Liver (tissue), 9 donors: Measurements from ENCODE around the gene PRPF6. TPM values are rescaled to one million over a fixed set of nuclear protein-coding genes. Genes with fewer than 3 reads are reported as not detected.
A peak's percentile ranks its signal among the peaks of the same experiment; 100 is the strongest.

Source experiments
- DNase-seq: peaks from one replicate; pipeline ENCODE4 v3.0.0-alpha.2; 2017; ENCODE audit warnings: low spot score
- H3K27ac ChIP-seq, 2 donors: one replicate each; pipeline ENCODE4 v1.7.0; 2013; ENCODE audit warnings: inconsistent platforms in 2 of 2, low read length in 2 of 2, control low read depth in 1 of 2, low read depth in 1 of 2, mild to moderate bottlenecking in 1 of 2
- H3K27me3 ChIP-seq, 4 donors: one replicate each; pipeline versions ENCODE4 v1.6.1 to v1.7.0; 2013; ENCODE audit warnings: low read length in 3 of 4, inconsistent platforms in 1 of 4, mild to moderate bottlenecking in 1 of 4, moderate library complexity in 1 of 4; ENCODE audit not compliant: control insufficient read depth in 4 of 4, insufficient read depth in 4 of 4
- H3K36me3 ChIP-seq, 4 donors: one replicate each; pipeline versions ENCODE4 v1.6.1 to v1.7.0; 2013; ENCODE audit warnings: low read length in 3 of 4, mild to moderate bottlenecking in 3 of 4, low read depth in 1 of 4, moderate library complexity in 1 of 4; ENCODE audit not compliant: control insufficient read depth in 4 of 4, insufficient read depth in 3 of 4
- H3K4me1 ChIP-seq, 4 donors: one replicate each; pipeline versions ENCODE4 v1.6.1 to v1.7.0; 2013; ENCODE audit warnings: low read length in 3 of 4, mild to moderate bottlenecking in 3 of 4, moderate library complexity in 1 of 4; ENCODE audit not compliant: control insufficient read depth in 4 of 4, insufficient read depth in 4 of 4
- H3K4me3 ChIP-seq, 3 donors: one replicate each; pipeline versions ENCODE4 v1.6.1 to v1.7.0; 2013; ENCODE audit warnings: low read length in 3 of 3, control low read depth in 1 of 3, low read depth in 1 of 3, mild to moderate bottlenecking in 1 of 3
- H3K9ac ChIP-seq, 2 donors: one replicate each; pipeline ENCODE4 v1.7.0; 2013; ENCODE audit warnings: low read length in 2 of 2, mild to moderate bottlenecking in 2 of 2, moderate library complexity in 2 of 2, control low read depth in 1 of 2, low read depth in 1 of 2
- H3K9me3 ChIP-seq, 4 donors: one replicate each; pipeline versions ENCODE4 v1.6.1 to v1.7.0; 2013; ENCODE audit warnings: low read length in 3 of 4; ENCODE audit not compliant: control insufficient read depth in 4 of 4
- EGR1 ChIP-seq, 2 donors: IDR thresholded peaks; 2 replicates each; pipeline ENCODE4 v1.6.1; 2016 to 2018; ENCODE audit warnings: antibody characterized with exemption in 2 of 2, low read depth in 2 of 2
- FOXA1 ChIP-seq: IDR thresholded peaks from 2 replicates; pipeline ENCODE4 v1.6.1; 2016; ENCODE audit warnings: antibody characterized with exemption
- FOXA2 ChIP-seq: IDR thresholded peaks from 2 replicates; pipeline ENCODE4 v1.6.1; 2016; ENCODE audit warnings: antibody characterized with exemption
- HNF4A ChIP-seq, 2 donors: conservative IDR thresholded peaks; 2 replicates each; pipeline ENCODE4 v1.6.1; 2016; ENCODE audit warnings: antibody characterized with exemption in 2 of 2, mild to moderate bottlenecking in 2 of 2
- HNF4G ChIP-seq: IDR thresholded peaks from 2 replicates; pipeline ENCODE4 v1.6.1; 2016; ENCODE audit warnings: antibody characterized with exemption
- JUND ChIP-seq, 2 donors: IDR thresholded peaks; 2 replicates each; pipeline ENCODE4 v1.6.1; 2016; ENCODE audit warnings: antibody characterized with exemption in 2 of 2
- NR2F2 ChIP-seq: IDR thresholded peaks from 2 replicates; pipeline ENCODE4 v1.6.1; 2016; ENCODE audit warnings: antibody characterized with exemption
- RAD21 ChIP-seq, 2 donors: IDR thresholded peaks; 2 replicates each; pipeline ENCODE4 v1.6.1; 2016; ENCODE audit warnings: antibody characterized with exemption in 2 of 2, mild to moderate bottlenecking in 2 of 2
- RXRA ChIP-seq, 2 donors: IDR thresholded peaks; 2 replicates each; pipeline ENCODE4 v1.6.1; 2017 to 2018; ENCODE audit warnings: antibody characterized with exemption in 2 of 2, mild to moderate bottlenecking in 1 of 2
- SP1 ChIP-seq: IDR thresholded peaks from 2 replicates; pipeline ENCODE4 v1.6.1; 2018; ENCODE audit warnings: antibody characterized with exemption, mild to moderate bottlenecking
- TAF1 ChIP-seq: conservative IDR thresholded peaks from 2 replicates; pipeline ENCODE4 v1.6.1; 2016; ENCODE audit warnings: antibody characterized with exemption, mild to moderate bottlenecking
- YY1 ChIP-seq: IDR thresholded peaks from 2 replicates; pipeline ENCODE4 v1.6.1; 2016; ENCODE audit warnings: antibody characterized with exemption, mild to moderate bottlenecking
- WGBS: extraction: QIAGEN DNeasy Blood & Tissue Kit; methylation state at CpG from one replicate; pipeline ENCODE4 v1.1.7; 2013; 5-methylcytosine and 5-hydroxymethylcytosine counted together
- polyA plus RNA-seq, 2 donors: library from polyadenylated mRNA; stranded (reverse) in 1 of 2; unstranded in 1 of 2; fragments of 200-250 nt in 1 of 2; fragments of >200 nt in 1 of 2; fragmentation: Nextera tagmentation in 1 of 2; extraction: Ambion mirVana in 1 of 2; gene quantifications; one replicate each; pipeline versions ENCODE4 v1.2.1 to v1.2.3, GENCODE V29; 2013 to 2015
- total RNA-seq, 2 donors: library from RNA; depleted of rRNA; stranded (reverse); fragments of >200 nt; gene quantifications; one replicate each; pipeline ENCODE4 v1.2.3, GENCODE V29; 2014
- TF ChIP-seq, protein P1 (sequence below): fragments of 150-350 bp; IDR thresholded peaks from 2 replicates; pipeline ENCODE4 v1.5.1; 2017; ENCODE audit warnings: improper control_type of control experiment, low read depth, low read length; ENCODE audit not compliant: missing input control
- TF ChIP-seq, protein P2 (sequence below): IDR thresholded peaks from 2 replicates; pipeline ENCODE4 v1.6.1; 2016; ENCODE audit warnings: antibody characterized with exemption
- TF ChIP-seq, protein P3 (sequence below): IDR thresholded peaks from 2 replicates; pipeline ENCODE4 v1.6.1; 2016; ENCODE audit warnings: antibody characterized with exemption, mild to moderate bottlenecking
- TF ChIP-seq, protein P4 (sequence below): IDR thresholded peaks from 2 replicates; pipeline ENCODE4 v1.6.1; 2016; ENCODE audit warnings: antibody characterized with exemption
- TF ChIP-seq, protein P5 (sequence below): IDR thresholded peaks from 2 replicates; pipeline ENCODE4 v1.6.1; 2016; ENCODE audit warnings: antibody characterized with exemption
- donor health status: healthy.
- donor health status: healthy.
- donor health status: healthy.
- donor health status: healthy.
- donor health status: healthy.

Gene PRPF6
- total and polyA plus RNA-seq, 4 donors = 16.3 to 24.9 (median 23.1) TPM

DNA sequence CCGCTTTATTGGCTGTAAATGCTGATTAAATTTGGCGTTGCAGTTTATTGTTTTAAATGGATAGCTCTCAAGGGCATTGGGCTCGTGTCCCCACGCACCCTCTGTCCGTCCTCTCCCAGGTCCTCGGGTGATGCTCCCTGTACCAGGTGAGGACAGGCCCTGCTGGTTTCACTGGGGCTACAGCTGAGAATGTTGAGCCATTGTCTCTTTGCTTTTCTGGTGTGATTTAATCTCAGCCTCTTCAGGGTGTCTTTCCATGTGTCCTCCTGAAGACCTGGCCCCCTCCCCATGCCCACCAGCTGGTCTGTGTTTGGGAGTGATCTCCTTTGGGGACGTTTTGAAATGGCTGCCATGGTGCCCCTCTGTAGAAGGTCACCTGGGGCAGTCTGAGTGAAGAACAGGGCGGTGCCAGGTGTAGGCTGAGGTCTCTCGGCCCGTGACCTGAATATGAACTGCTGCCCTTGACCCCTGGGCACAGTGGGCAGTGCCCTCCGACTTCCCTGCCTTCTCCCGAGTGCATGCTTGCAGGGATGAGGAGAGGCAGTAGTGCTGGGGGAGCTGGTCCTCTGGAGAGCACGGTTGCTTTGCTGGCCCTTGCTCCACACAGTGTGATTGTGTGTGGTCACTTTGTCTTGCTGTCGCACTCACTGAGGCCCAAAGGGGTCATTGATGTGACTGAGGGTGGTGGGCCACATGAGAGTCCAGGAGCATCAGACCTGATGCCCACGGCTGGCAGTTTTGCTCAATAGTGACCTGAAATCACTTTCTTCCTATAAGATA is 42.6 kb downstream of the PRPF6 start:
- Histone ChIP-seq H3K9me3 (no peaks in the 10 kb centered on the region), H3K27me3 (no peaks in the 10 kb centered on the region), H3K9ac (no peak overlapping the region), H3K4me3 (no peak overlapping the region), H3K4me1 (peaks cover 15 to 34% (median 27%) of the 10 kb centered on the region in 4 donors), H3K27ac (peak overlapping the region; percentile 68 to 93), H3K36me3 (peaks cover 7 to 46% (median 28%) of the 10 kb centered on the region in 4 donors)
- peak; percentile 71 to 83 for TF ChIP-seq RXRA (IDR thresholded peaks at IDR 0.05)
- TF ChIP-seq JUND (IDR thresholded peaks at IDR 0.05) = no peak
- TF ChIP-seq FOXA2 = no peak
- TF ChIP-seq NR2F2 = no peak
- TF ChIP-seq SP1 = no peak
- TF ChIP-seq FOXA1 = no peak
- TF ChIP-seq HNF4A (conservative IDR thresholded peaks at IDR 0.05) = peak in 1 of 2 donors; percentile 44
- DNase-seq = no peak
- WGBS = 58% methylated on average over 15 of the region's 15 CpGs

DNA sequence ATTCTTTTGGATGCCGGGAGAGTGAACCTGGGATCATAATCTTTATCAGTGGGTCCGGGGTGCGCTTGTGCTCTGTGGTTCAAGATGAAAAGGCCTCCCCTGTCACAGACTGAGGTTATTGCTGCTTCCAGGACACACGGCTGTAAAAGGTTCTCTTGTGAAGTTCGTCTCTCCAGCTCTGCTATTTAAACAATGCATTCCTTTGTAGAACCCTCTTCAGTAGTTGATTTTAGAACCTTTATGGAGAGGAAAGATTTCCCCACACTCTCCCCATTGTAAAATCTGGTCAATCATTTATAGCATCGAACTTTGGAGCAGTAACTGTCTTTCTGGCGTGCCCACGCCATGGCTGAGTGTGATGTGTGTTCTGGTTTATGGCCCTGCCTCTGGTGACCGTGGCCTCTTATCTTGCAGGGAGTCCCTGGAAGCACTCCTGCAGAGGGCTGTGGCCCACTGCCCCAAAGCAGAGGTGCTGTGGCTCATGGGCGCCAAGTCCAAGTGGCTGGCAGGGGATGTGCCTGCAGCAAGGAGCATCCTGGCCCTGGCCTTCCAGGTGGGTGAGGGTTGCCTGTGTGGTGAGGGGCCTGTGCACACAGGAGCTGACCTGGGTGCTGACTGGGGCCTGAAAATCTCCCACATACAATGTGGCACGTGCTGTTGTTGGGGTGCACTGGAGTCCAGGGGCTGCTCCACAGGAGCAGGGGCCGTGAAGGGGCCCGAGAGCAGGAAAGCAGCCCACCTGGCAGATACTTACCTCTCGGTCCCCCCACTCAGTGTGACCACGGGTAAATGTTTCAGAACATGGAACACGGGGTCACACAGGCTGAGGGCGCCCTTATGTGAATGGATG is 43.4 kb downstream of the PRPF6 start:
- H3K9ac ChIP-seq = no peak overlapping the region
- WGBS = 50% methylated on average over 17 of the region's 17 CpGs

More for the DNA sequence above, 43.4 kb downstream of the PRPF6 start:
- no peak for DNase-seq
- Histone ChIP-seq H3K36me3 (peaks cover 11 to 49% (median 28%) of the 10 kb centered on the region in 4 donors), H3K4me3 (no peak overlapping the region), H3K27me3 (no peaks in the 10 kb centered on the region), H3K27ac (peak overlapping the region; percentile 68 to 93), H3K4me1 (peaks cover 15 to 34% (median 27%) of the 10 kb centered on the region in 4 donors), H3K9me3 (no peaks in the 10 kb centered on the region)
- TF ChIP-seq, protein P1, sequence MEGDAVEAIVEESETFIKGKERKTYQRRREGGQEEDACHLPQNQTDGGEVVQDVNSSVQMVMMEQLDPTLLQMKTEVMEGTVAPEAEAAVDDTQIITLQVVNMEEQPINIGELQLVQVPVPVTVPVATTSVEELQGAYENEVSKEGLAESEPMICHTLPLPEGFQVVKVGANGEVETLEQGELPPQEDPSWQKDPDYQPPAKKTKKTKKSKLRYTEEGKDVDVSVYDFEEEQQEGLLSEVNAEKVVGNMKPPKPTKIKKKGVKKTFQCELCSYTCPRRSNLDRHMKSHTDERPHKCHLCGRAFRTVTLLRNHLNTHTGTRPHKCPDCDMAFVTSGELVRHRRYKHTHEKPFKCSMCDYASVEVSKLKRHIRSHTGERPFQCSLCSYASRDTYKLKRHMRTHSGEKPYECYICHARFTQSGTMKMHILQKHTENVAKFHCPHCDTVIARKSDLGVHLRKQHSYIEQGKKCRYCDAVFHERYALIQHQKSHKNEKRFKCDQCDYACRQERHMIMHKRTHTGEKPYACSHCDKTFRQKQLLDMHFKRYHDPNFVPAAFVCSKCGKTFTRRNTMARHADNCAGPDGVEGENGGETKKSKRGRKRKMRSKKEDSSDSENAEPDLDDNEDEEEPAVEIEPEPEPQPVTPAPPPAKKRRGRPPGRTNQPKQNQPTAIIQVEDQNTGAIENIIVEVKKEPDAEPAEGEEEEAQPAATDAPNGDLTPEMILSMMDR = no peak
- TF ChIP-seq, protein P2, sequence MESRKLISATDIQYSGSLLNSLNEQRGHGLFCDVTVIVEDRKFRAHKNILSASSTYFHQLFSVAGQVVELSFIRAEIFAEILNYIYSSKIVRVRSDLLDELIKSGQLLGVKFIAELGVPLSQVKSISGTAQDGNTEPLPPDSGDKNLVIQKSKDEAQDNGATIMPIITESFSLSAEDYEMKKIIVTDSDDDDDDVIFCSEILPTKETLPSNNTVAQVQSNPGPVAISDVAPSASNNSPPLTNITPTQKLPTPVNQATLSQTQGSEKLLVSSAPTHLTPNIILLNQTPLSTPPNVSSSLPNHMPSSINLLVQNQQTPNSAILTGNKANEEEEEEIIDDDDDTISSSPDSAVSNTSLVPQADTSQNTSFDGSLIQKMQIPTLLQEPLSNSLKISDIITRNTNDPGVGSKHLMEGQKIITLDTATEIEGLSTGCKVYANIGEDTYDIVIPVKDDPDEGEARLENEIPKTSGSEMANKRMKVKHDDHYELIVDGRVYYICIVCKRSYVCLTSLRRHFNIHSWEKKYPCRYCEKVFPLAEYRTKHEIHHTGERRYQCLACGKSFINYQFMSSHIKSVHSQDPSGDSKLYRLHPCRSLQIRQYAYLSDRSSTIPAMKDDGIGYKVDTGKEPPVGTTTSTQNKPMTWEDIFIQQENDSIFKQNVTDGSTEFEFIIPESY = no peak
- peak; percentile 71 for TF ChIP-seq HNF4G
- TF ChIP-seq HNF4A (conservative IDR thresholded peaks at IDR 0.05) = peak; percentile 80 to 90
- TF ChIP-seq EGR1 (IDR thresholded peaks at IDR 0.05; ENCODE audit: low read depth in 2 of 2) = peak in 1 of 2 donors; percentile 31
- peak; percentile 63 to 93 for TF ChIP-seq RXRA (IDR thresholded peaks at IDR 0.05)
- no peak for TF ChIP-seq RAD21 (IDR thresholded peaks at IDR 0.05)
- peak; percentile 70 for TF ChIP-seq YY1
- TF ChIP-seq FOXA2 = peak; percentile 25
- no peak for TF ChIP-seq FOXA1
- TF ChIP-seq SP1 = peak; percentile 94
- TF ChIP-seq, protein P3, sequence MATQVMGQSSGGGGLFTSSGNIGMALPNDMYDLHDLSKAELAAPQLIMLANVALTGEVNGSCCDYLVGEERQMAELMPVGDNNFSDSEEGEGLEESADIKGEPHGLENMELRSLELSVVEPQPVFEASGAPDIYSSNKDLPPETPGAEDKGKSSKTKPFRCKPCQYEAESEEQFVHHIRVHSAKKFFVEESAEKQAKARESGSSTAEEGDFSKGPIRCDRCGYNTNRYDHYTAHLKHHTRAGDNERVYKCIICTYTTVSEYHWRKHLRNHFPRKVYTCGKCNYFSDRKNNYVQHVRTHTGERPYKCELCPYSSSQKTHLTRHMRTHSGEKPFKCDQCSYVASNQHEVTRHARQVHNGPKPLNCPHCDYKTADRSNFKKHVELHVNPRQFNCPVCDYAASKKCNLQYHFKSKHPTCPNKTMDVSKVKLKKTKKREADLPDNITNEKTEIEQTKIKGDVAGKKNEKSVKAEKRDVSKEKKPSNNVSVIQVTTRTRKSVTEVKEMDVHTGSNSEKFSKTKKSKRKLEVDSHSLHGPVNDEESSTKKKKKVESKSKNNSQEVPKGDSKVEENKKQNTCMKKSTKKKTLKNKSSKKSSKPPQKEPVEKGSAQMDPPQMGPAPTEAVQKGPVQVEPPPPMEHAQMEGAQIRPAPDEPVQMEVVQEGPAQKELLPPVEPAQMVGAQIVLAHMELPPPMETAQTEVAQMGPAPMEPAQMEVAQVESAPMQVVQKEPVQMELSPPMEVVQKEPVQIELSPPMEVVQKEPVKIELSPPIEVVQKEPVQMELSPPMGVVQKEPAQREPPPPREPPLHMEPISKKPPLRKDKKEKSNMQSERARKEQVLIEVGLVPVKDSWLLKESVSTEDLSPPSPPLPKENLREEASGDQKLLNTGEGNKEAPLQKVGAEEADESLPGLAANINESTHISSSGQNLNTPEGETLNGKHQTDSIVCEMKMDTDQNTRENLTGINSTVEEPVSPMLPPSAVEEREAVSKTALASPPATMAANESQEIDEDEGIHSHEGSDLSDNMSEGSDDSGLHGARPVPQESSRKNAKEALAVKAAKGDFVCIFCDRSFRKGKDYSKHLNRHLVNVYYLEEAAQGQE = peak; percentile 30
- TF ChIP-seq, protein P4, sequence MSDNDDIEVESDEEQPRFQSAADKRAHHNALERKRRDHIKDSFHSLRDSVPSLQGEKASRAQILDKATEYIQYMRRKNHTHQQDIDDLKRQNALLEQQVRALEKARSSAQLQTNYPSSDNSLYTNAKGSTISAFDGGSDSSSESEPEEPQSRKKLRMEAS = no peak
- TF ChIP-seq, protein P5, sequence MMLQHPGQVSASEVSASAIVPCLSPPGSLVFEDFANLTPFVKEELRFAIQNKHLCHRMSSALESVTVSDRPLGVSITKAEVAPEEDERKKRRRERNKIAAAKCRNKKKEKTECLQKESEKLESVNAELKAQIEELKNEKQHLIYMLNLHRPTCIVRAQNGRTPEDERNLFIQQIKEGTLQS = no peak
- TF ChIP-seq NR2F2 = no peak
- peak in 1 of 2 donors; percentile 69 for TF ChIP-seq JUND (IDR thresholded peaks at IDR 0.05)
- peak; percentile 37 for TF ChIP-seq TAF1
